Neuronal stem cell (in vitro differentiated cells): ENCODE measurements around the gene LYZL6.

ENCODE experiments used
- DNase-seq: peaks from one replicate; pipeline ENCODE4 v3.0.0-alpha.2; 2013; ENCODE audit warnings: low spot score
- H2AFZ ChIP-seq: one replicate; pipeline ENCODE4 v1.6.1; 2013; ENCODE audit warnings: mild to moderate bottlenecking, low read length, inconsistent platforms
- H2AK5ac ChIP-seq: 2 replicates; pipeline ENCODE4 v1.6.1; 2013; ENCODE audit warnings: low read depth, mild to moderate bottlenecking, inconsistent platforms, low read length, moderate library complexity, mixed read lengths
- H2BK120ac ChIP-seq: 2 replicates; pipeline ENCODE4 v1.6.1; 2013; ENCODE audit warnings: low read depth, mild to moderate bottlenecking, inconsistent platforms, low read length, moderate library complexity, mixed read lengths
- H2BK12ac ChIP-seq: one replicate; pipeline ENCODE4 v1.6.1; 2013; ENCODE audit warnings: low read length, inconsistent platforms
- H2BK15ac ChIP-seq: 2 replicates; pipeline ENCODE4 v1.6.1; 2013; ENCODE audit warnings: mild to moderate bottlenecking, low read length, inconsistent platforms, mixed read lengths
- H2BK5ac ChIP-seq: one replicate; pipeline ENCODE4 v1.6.1; 2013; ENCODE audit warnings: inconsistent platforms, mild to moderate bottlenecking, low read length, moderate library complexity
- H3K14ac ChIP-seq: one replicate; pipeline ENCODE4 v1.6.1; 2013; ENCODE audit warnings: low read length, inconsistent platforms
- H3K18ac ChIP-seq: 2 replicates; pipeline ENCODE4 v1.6.1; 2013; ENCODE audit warnings: low read length, inconsistent platforms
- H3K23ac ChIP-seq: 2 replicates; pipeline ENCODE4 v1.6.1; 2013; ENCODE audit warnings: low read depth, mild to moderate bottlenecking, mixed read lengths, low read length, inconsistent platforms; ENCODE audit not compliant: poor library complexity
- H3K27ac ChIP-seq: replicated peaks from 3 replicates; pipeline ENCODE4 v1.5.1; 2013; ENCODE audit warnings: low read length, inconsistent platforms
- H3K27me3 ChIP-seq, 3 experiments: 2 replicates each; pipeline ENCODE4 v1.6.1; 2013; ENCODE audit warnings: low read length in 3 of 3, mild to moderate bottlenecking in 2 of 3, inconsistent platforms in 1 of 3, low read depth in 1 of 3, mixed read lengths in 1 of 3, moderate library complexity in 1 of 3; ENCODE audit not compliant: control insufficient read depth in 3 of 3, insufficient read depth in 3 of 3
- H3K36me3 ChIP-seq, 2 donors: replicated peaks in 1 of 2; 2 replicates each; pipeline ENCODE4 v1.6.1; 2013; ENCODE audit warnings: low read length in 2 of 2; ENCODE audit not compliant: control insufficient read depth in 2 of 2, insufficient read depth in 2 of 2
- H3K4ac ChIP-seq: 2 replicates; pipeline ENCODE4 v1.6.1; 2013; ENCODE audit warnings: inconsistent platforms, mild to moderate bottlenecking, low read length, moderate library complexity
- H3K4me1 ChIP-seq, 2 donors: 1 replicate in 1 of 2; 2 replicates in 1 of 2; pipeline ENCODE4 v1.6.1; 2013; ENCODE audit warnings: low read length in 2 of 2, low read depth in 1 of 2; ENCODE audit not compliant: control insufficient read depth in 2 of 2, insufficient read depth in 1 of 2
- H3K4me2 ChIP-seq: one replicate; pipeline ENCODE4 v1.6.1; 2013; ENCODE audit warnings: mild to moderate bottlenecking, low read length, inconsistent platforms; ENCODE audit not compliant: insufficient read depth, poor library complexity, severe bottlenecking
- H3K4me3 ChIP-seq, 2 donors: 2 replicates each; pipeline ENCODE4 v1.5.1; 2013; ENCODE audit warnings: low read length in 2 of 2, mild to moderate bottlenecking in 2 of 2, inconsistent platforms in 1 of 2, moderate library complexity in 1 of 2
- H3K79me1 ChIP-seq: one replicate; pipeline ENCODE4 v1.6.1; 2013; ENCODE audit warnings: low read depth, mild to moderate bottlenecking, inconsistent platforms, low read length, moderate library complexity
- H3K9ac ChIP-seq: one replicate; pipeline ENCODE4 v1.6.1; 2013; ENCODE audit warnings: mild to moderate bottlenecking, low read depth, low read length, inconsistent platforms; ENCODE audit not compliant: poor library complexity
- H3K9me3 ChIP-seq, 2 donors: replicated peaks in 1 of 2; 2 replicates each; pipeline versions ENCODE3 to v1.6.1; 2013; ENCODE audit warnings: low read length in 2 of 2, mild to moderate bottlenecking in 2 of 2, inconsistent platforms in 1 of 2, low read depth in 1 of 2, mixed read lengths in 1 of 2, moderate library complexity in 1 of 2; ENCODE audit not compliant: control insufficient read depth in 2 of 2, insufficient read depth in 1 of 2
- H4K8ac ChIP-seq: one replicate; pipeline ENCODE4 v1.6.1; 2013; ENCODE audit warnings: low read depth, mild to moderate bottlenecking, inconsistent platforms, low read length, moderate library complexity
- H4K91ac ChIP-seq: one replicate; pipeline ENCODE4 v1.6.1; 2013; ENCODE audit warnings: low read length, low read depth, mild to moderate bottlenecking, inconsistent platforms; ENCODE audit not compliant: poor library complexity
- WGBS, 2 donors: extraction: QIAGEN DNeasy Blood & Tissue Kit; methylation state at CpG; one replicate each; pipeline ENCODE4 v1.1.7; 2013; ENCODE audit warnings: missing lambda C conversion rate in 2 of 2, mixed read lengths in 1 of 2; ENCODE audit not compliant: insufficient read length in 2 of 2, insufficient replicate concordance in 1 of 2; ENCODE audit errors: extremely low coverage in 2 of 2; 5-methylcytosine and 5-hydroxymethylcytosine counted together

Gene LYZL6

GRCh38 chr17:35965272-35965671, 21.8 kb upstream of the LYZL6 start:
- no peak overlapping the region for H2BK5ac ChIP-seq
- H2BK15ac ChIP-seq, result no peak overlapping the region

GRCh38 chr17:35963663-35964062, 20.1 kb upstream of the LYZL6 start:
- H2AK5ac ChIP-seq, result no peak overlapping the region
- no peak overlapping the region for H2AFZ ChIP-seq
- H3K9me3 ChIP-seq, result no peaks in the 10 kb centered on the region
- H3K18ac ChIP-seq, result no peak overlapping the region
- H3K4me3 ChIP-seq, result no peak overlapping the region
- no peak for DNase-seq
- H4K91ac ChIP-seq, result no peak overlapping the region
- H3K27me3 ChIP-seq, result peaks cover 0 to 7% (median 0%) of the 10 kb centered on the region in 3 experiments
- no peak overlapping the region for H2BK15ac ChIP-seq
- no peak overlapping the region for H3K23ac ChIP-seq
- no peak overlapping the region for H3K14ac ChIP-seq
- no peaks in the 10 kb centered on the region for H3K36me3 ChIP-seq
- H3K4ac ChIP-seq, result no peak overlapping the region
- H3K4me1 ChIP-seq, result no peaks in the 10 kb centered on the region
- no peak overlapping the region for H4K8ac ChIP-seq
- H2BK120ac ChIP-seq, result no peak overlapping the region
- no peak overlapping the region for H2BK12ac ChIP-seq
- H3K79me1 ChIP-seq, result no peaks in the 10 kb centered on the region
- no peak overlapping the region for H3K9ac ChIP-seq
- no CpG with 5 or more reads among the region's 6 CpGs for WGBS, 2 donors
- H3K4me2 ChIP-seq, result no peak overlapping the region
- H2BK5ac ChIP-seq, result no peak overlapping the region
- no peak overlapping the region for H3K27ac ChIP-seq

More at GRCh38 chr17:35965272-35965671, 21.8 kb upstream of the LYZL6 start:
- Histone ChIP-seq H3K27me3 (peaks cover 0 to 7% (median 0%) of the 10 kb centered on the region in 3 experiments), H4K91ac (no peak overlapping the region), H3K14ac (no peak overlapping the region), H3K36me3 (no peaks in the 10 kb centered on the region), H3K4me3 (no peak overlapping the region), H3K18ac (no peak overlapping the region), H2AFZ (no peak overlapping the region), H2BK12ac (no peak overlapping the region), H2AK5ac (no peak overlapping the region), H4K8ac (no peak overlapping the region), H3K23ac (no peak overlapping the region), H3K9me3 (no peaks in the 10 kb centered on the region), H3K4me2 (no peak overlapping the region), H2BK120ac (no peak overlapping the region), H3K27ac (no peak overlapping the region), H3K79me1 (no peaks in the 10 kb centered on the region), H3K9ac (no peak overlapping the region), H3K4ac (no peak overlapping the region), H3K4me1 (no peaks in the 10 kb centered on the region)
- no peak for DNase-seq
- no CpG with 5 or more reads among the region's 7 CpGs for WGBS, 2 donors

- Histone ChIP-seq H3K27ac (no peak overlapping the region), H3K4me1 (peaks cover 0 to 3% of the 10 kb centered on the region in 2 donors), H3K14ac (no peak overlapping the region), H3K9me3 (no peaks in the 10 kb centered on the region), H3K23ac (no peak overlapping the region), H3K27me3 (peaks cover 0 to 4% (median 0%) of the 10 kb centered on the region in 3 experiments), H4K8ac (peak overlapping the region; percentile 6), H2BK12ac (no peak overlapping the region), H3K36me3 (no peaks in the 10 kb centered on the region), H2BK5ac (no peak overlapping the region), H2AK5ac (no peak overlapping the region), H2BK120ac (no peak overlapping the region), H2AFZ (peak overlapping the region; percentile 59), H3K4me2 (no peak overlapping the region), H4K91ac (no peak overlapping the region), H3K79me1 (no peaks in the 10 kb centered on the region), H2BK15ac (peak overlapping the region; percentile 85), H3K4ac (no peak overlapping the region), H3K9ac (no peak overlapping the region), H3K18ac (peak overlapping the region; percentile 76), H3K4me3 (no peak overlapping the region)
- DNase-seq, result no peak
- WGBS, 2 donors, result no CpG with 5 or more reads among the region's 7 CpGs
Measured at GRCh38 chr17:35953720-35954119, 10.2 kb upstream of the LYZL6 start.

GRCh38 chr17:35949401-35949800, 5.9 kb upstream of the LYZL6 start:
- H3K27me3 ChIP-seq, result peaks cover 0 to 4% (median 0%) of the 10 kb centered on the region in 3 experiments
- no peak overlapping the region for H4K91ac ChIP-seq
- H3K36me3 ChIP-seq, result no peaks in the 10 kb centered on the region
- H3K4me1 ChIP-seq, result peaks cover 0 to 3% of the 10 kb centered on the region in 2 donors
- no peak overlapping the region for H3K9ac ChIP-seq
- no peak overlapping the region for H2AK5ac ChIP-seq
- no peak overlapping the region for H3K4ac ChIP-seq
- no peak overlapping the region for H2BK15ac ChIP-seq
- DNase-seq, result no peak
- no CpG with 5 or more reads among the region's 3 CpGs for WGBS, 2 donors
- H2BK120ac ChIP-seq, result no peak overlapping the region
- H3K4me3 ChIP-seq, result no peak overlapping the region
- no peak overlapping the region for H3K23ac ChIP-seq
- no peak overlapping the region for H2BK5ac ChIP-seq
- H3K14ac ChIP-seq, result no peak overlapping the region
- no peaks in the 10 kb centered on the region for H3K9me3 ChIP-seq
- H3K79me1 ChIP-seq, result no peaks in the 10 kb centered on the region
- H3K18ac ChIP-seq, result no peak overlapping the region
- H3K27ac ChIP-seq, result no peak overlapping the region
- H4K8ac ChIP-seq, result no peak overlapping the region
- H2BK12ac ChIP-seq, result no peak overlapping the region
- H2AFZ ChIP-seq, result no peak overlapping the region
- no peak overlapping the region for H3K4me2 ChIP-seq
